Measurements from ENCODE around the gene SPAG9. TPM values are rescaled to one million over a fixed set of nuclear protein-coding genes. Genes with fewer than 3 reads are reported as not detected.

Gene SPAG9
- total RNA-seq, 2 donors from 2014 or later, result 88.4 to 126 TPM

DNA sequence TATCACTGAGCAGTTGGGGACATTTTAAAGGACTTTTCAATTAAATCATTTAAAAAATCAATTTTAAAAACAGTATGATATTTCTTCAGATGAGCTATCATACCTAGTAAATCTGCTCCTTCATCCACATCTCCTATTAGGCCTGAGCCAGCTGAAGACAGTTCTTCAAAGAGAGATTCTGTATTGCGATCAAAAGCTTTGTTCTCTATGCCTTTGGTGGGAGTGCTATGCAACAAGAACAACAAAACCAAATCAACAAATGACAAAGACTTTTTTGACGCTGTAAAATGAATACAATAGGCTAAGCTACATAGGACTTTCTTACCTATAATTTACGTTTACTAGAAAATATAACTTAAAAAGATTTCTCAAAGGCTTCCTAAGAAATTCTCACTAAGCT, 106.5 kb downstream of the SPAG9 start:
- no peak for DNase-seq (ENCODE audit: low spot score)
- intact Hi-C loops (cut with DNase I), result loop anchor here in 1 of 2 donors (10.0 kb wide), 1 partner anchor 51 kb away; no protein-coding TSS in a partner anchor

DNA sequence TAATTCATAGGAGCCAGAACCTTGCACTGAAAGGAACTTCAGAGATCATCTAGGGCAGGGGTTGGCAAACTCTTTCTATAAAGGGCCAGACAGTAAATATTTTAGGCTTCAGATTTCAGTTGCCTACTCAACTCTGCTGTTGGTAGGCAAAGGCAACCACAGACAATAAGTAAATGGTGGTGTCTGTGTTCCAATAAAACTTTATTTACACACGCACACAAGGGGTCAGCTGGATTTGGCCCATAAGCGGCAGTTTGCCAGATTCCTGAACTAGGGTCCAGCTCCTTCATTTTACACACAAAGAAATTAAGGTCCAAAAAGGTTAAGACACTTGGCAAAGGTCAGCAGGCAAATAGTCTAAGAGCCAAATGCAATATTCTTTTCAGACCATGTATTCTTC, 107.3 kb downstream of the SPAG9 start:
- intact Hi-C loops (cut with DNase I), result loop anchor here in 1 of 2 donors (10.0 kb wide), 1 partner anchor 51 kb away; no protein-coding TSS in a partner anchor
- DNase-seq (ENCODE audit: low spot score), result no peak

GRCh38 chr17:51012538-51012937, 108.1 kb downstream of the SPAG9 start:
- intact Hi-C loops (cut with DNase I), result loop anchor here in 1 of 2 donors (10.0 kb wide), 1 partner anchor 52 kb away; no protein-coding TSS in a partner anchor
- DNase-seq (ENCODE audit: low spot score), result no peak

- no peak for DNase-seq (ENCODE audit: low spot score)
- intact Hi-C loops (cut with DNase I), result loop anchor here in 1 of 2 donors (10.0 kb wide), 1 partner anchor 55 kb away; no protein-coding TSS in a partner anchor
Measured at GRCh38 chr17:51010173-51010675, 110.4 kb downstream of the SPAG9 start.

- no peak for DNase-seq (ENCODE audit: low spot score)
- intact Hi-C loops (cut with DNase I), result loop anchor here in 1 of 2 donors (10.0 kb wide), 1 partner anchor 148 kb away; the partner anchor contains the start of gene NME1
Measured at GRCh38 chr17:51006601-51007000, 114.1 kb downstream of the SPAG9 start.

GRCh38 chr17:51005768-51006167, 114.9 kb downstream of the SPAG9 start:
- intact Hi-C loops (cut with DNase I), result loop anchor here in 1 of 2 donors (10.0 kb wide), 1 partner anchor 149 kb away; the partner anchor contains the start of gene NME1
- DNase-seq (ENCODE audit: low spot score), result no peak

DNA sequence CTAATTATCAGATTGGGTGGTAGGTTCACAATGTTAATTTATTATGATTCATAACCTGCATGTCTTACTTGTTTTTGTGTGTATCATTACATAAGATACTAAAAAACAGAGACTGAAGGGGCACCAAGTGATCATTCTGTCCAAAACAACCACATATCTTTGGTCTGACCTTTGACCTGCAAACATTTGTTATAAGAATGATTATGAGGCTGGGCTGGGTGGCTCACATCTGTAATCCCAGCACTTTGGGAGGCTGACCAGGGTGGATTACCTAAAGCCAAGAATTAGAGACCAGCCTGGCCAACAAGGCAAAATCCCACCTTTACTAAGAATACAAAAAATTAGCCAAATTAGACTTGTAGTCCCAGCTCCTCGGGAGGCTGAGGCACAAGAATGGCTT, 116.4 kb downstream of the SPAG9 start:
- DNase-seq (ENCODE audit: low spot score), result no peak
- intact Hi-C loops (cut with DNase I), result loop anchor here in 1 of 2 donors (10.0 kb wide), 1 partner anchor 151 kb away; the partner anchor contains the start of gene NME1

DNA sequence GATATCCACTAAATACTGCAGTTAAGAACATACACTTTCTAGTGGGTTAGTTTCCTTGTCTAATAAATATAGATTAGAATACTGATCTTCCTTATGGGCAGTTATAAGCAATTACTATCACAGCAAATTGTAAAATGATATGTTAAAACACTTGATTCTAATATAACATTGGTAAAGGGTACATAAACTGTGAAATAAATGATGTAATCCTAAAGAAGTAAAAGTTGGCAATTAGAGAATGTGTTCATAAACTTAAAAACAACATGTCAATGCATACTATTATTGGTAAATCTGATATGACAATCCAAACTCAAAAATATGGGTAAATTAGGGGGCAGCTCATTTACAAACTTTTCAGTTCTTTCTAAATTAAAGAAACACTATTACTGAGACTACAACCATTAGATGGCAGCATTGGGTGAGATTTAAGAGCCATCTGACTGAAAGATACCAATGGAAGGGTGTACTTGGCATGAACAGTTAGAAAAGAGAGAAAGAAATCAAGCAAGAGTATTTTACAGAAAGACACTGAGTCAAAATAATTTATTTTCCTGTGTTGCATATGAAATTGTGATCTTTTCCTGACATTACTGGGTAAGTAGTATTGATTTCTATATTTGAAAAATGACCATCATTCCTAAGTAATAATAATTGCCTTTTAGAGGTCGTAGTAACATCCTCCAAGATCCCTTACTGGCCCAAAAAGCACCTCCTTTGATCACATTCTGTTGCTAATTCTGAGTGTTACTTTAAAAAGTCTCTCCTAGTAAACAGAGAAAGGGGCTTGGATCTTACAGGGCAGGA, 119.6 kb downstream of the SPAG9 start:
- intact Hi-C loops (cut with DNase I), result loop anchor here (1.0 to 10.0 kb wide), 2 partner anchors 139 to 154 kb away; partner anchors contain the start of gene NME1 (in 1 of the 2)
- no peak for DNase-seq (ENCODE audit: low spot score)

- DNase-seq (ENCODE audit: low spot score), result no peak
Measured at GRCh38 chr17:50995668-50996067, 125.0 kb downstream of the SPAG9 start.

DNA sequence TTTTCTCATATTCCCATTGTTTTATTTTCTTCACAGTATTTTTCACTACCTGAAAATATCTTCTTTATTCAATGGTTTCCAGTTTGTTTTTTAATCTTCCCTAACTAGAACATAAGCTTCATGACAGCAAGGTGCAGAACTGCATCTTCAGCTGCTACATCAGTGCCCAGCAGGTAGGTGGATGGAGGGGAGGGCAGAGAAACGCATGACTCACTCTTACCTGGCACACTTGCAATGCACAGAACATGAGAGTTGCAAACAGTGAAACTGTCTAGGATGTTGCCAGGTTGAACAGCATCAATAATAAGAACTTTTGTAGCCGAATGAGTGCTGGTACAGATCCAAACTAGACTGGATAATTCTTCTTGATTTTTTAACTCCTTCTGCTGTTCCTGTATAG, 127.1 kb downstream of the SPAG9 start:
- DNase-seq (ENCODE audit: low spot score), result no peak
- intact Hi-C loops (cut with DNase I), result no loop called here

More at GRCh38 chr17:50995668-50996067, 125.0 kb downstream of the SPAG9 start:
- intact Hi-C loops (cut with DNase I), result no loop called here

- intact Hi-C loops (cut with DNase I), result loop anchor here in 1 of 2 donors (10.0 kb wide), 1 partner anchor 56 kb away; no protein-coding TSS in a partner anchor
- no peak for DNase-seq (ENCODE audit: low spot score)
Measured at GRCh38 chr17:50989149-50989548, 131.5 kb downstream of the SPAG9 start.

GRCh38 chr17:50988427-50988826, 132.2 kb downstream of the SPAG9 start:
- no peak for DNase-seq (ENCODE audit: low spot score)
- intact Hi-C loops (cut with DNase I), result loop anchor here in 1 of 2 donors (10.0 kb wide), 1 partner anchor 56 kb away; no protein-coding TSS in a partner anchor

GRCh38 chr17:50986989-50987660, 133.5 kb downstream of the SPAG9 start:
- intact Hi-C loops (cut with DNase I), result loop anchor here in 1 of 2 donors (10.0 kb wide), 1 partner anchor 58 kb away; no protein-coding TSS in a partner anchor
- no peak for DNase-seq (ENCODE audit: low spot score)

DNA sequence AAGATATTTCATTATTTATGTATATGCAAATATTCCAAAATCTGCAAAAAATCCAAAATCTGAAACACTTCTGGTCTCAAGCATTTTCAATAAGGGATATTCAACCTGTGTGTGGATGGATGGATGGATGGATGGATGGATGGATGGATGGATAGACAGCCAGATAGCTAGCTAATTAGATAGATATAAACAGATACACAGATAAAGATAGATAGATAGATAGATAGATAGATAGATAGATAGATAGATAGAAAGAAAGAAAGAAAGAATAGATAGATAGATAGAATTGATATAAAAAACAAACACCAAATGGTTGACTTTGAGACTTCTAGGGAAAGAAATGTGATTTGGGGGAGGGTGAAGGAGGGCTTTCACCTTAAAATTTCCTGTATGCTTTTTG, 139.4 kb downstream of the SPAG9 start:
- DNase-seq (ENCODE audit: low spot score), result no peak
- intact Hi-C loops (cut with DNase I), result loop anchor here in 1 of 2 donors (10.0 kb wide), 1 partner anchor 64 kb away; no protein-coding TSS in a partner anchor

GRCh38 chr17:50979524-50979927, 141.1 kb downstream of the SPAG9 start:
- no peak for DNase-seq (ENCODE audit: low spot score)
- intact Hi-C loops (cut with DNase I), result loop anchor here in 1 of 2 donors (1.0 kb wide), 1 partner anchor 8 kb away; no protein-coding TSS in a partner anchor

DNA sequence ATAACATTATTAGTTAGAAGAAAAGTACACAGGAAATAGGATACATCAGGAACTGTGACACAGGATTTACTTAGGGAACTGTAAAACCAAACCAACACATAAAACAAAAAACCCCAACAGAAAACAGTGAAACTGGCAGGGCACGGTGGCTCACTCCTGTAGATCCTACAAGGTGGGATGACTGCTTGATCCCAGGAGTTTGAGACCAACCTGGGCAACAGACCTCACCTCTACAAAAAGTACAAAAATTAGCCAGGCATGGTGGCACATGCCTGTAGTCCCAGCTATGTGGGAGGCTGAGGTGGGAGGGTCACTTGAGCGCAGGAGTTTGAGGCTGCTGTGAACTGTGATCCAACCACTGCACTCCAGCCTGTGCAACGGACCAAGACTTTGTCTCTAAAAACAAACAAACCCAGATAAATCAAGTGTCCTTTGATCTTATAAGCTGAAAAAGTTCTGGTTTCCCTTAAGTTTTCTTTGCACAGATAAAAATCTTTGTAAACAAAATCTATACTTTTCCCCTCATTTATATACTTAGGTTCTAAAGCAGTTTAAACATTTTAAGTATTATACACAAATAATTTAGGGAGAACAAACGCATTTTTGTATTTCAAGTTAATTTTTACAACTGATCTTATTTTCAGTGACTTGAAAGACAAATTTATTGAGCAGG, 143.0 kb downstream of the SPAG9 start:
- intact Hi-C loops (cut with DNase I), result no loop called here
- no peak for DNase-seq (ENCODE audit: low spot score)

GRCh38 chr17:50976951-50977472, 143.7 kb downstream of the SPAG9 start:
- intact Hi-C loops (cut with DNase I), result no loop called here

More at GRCh38 chr17:50976951-50977472, 143.7 kb downstream of the SPAG9 start:
- DNase-seq (ENCODE audit: low spot score), result no peak

All from posterior vena cava (tissue), 2 donors.